Measurements from ENCODE around the gene ECSCR. TPM values are rescaled to one million over a fixed set of nuclear protein-coding genes. Genes with fewer than 3 reads are reported as not detected.

Gene ECSCR
- total RNA-seq, 1 donor from 2014 or later, result 48.8 TPM

GRCh38 chr5:139435676-139436075 is 26.9 kb downstream of the ECSCR start:
- Histone ChIP-seq H3K36me3 (peaks cover 7% of the 10 kb centered on the region), H3K9me3 (no peaks in the 10 kb centered on the region), H3K4me1 (peaks cover 10% of the 10 kb centered on the region), H3K27me3 (ENCODE audit: low read depth) (no peaks in the 10 kb centered on the region), H3K4me3 (no peak overlapping the region), H3K27ac (no peak overlapping the region)
- intact Hi-C loops (cut with DNase I), result no loop called here
- DNase-seq, result no peak
- ATAC-seq, result no peak
- TF ChIP-seq, protein P1, sequence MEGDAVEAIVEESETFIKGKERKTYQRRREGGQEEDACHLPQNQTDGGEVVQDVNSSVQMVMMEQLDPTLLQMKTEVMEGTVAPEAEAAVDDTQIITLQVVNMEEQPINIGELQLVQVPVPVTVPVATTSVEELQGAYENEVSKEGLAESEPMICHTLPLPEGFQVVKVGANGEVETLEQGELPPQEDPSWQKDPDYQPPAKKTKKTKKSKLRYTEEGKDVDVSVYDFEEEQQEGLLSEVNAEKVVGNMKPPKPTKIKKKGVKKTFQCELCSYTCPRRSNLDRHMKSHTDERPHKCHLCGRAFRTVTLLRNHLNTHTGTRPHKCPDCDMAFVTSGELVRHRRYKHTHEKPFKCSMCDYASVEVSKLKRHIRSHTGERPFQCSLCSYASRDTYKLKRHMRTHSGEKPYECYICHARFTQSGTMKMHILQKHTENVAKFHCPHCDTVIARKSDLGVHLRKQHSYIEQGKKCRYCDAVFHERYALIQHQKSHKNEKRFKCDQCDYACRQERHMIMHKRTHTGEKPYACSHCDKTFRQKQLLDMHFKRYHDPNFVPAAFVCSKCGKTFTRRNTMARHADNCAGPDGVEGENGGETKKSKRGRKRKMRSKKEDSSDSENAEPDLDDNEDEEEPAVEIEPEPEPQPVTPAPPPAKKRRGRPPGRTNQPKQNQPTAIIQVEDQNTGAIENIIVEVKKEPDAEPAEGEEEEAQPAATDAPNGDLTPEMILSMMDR (IDR thresholded peaks at IDR 0.05), result no peak

DNA sequence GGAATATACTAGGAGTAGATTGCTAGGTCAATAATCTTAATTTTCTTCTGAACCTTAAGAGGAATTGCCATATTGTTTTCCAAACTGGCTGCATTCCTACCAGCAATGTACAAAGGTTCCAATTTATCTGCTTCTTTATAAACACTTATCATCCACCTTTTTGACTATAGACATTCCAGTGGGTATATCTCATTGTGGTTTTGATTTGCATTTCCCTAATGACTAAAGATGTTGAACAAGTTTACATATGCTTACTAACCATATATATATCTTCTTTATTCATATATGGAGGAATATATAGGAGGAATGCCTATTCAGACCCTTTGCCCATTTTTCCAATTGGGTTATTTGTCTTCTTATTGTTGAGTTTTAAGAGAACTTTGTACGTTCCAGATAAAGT is 30.8 kb downstream of the ECSCR start:
- Histone ChIP-seq H3K27me3 (ENCODE audit: low read depth) (no peaks in the 10 kb centered on the region), H3K9me3 (no peaks in the 10 kb centered on the region), H3K27ac (no peak overlapping the region), H3K4me1 (no peaks in the 10 kb centered on the region), H3K4me3 (no peak overlapping the region), H3K36me3 (peaks cover 37% of the 10 kb centered on the region)
- intact Hi-C loops (cut with DNase I), result no loop called here
- no peak for DNase-seq
- ATAC-seq, result no peak
- TF ChIP-seq, protein P1 (IDR thresholded peaks at IDR 0.05), result no peak

GRCh38 chr5:139430015-139430414 is 32.5 kb downstream of the ECSCR start:
- TF ChIP-seq, protein P1 (IDR thresholded peaks at IDR 0.05), result no peak
- no peak overlapping the region for H3K4me3 ChIP-seq
- DNase-seq (no peak), ATAC-seq (no peak)
- intact Hi-C loops (cut with DNase I), result no loop called here
- no peak overlapping the region for H3K27ac ChIP-seq
- H3K27me3 ChIP-seq (ENCODE audit: low read depth), result no peaks in the 10 kb centered on the region
- H3K36me3 ChIP-seq, result peaks cover 54% of the 10 kb centered on the region
- H3K9me3 ChIP-seq, result no peaks in the 10 kb centered on the region
- no peaks in the 10 kb centered on the region for H3K4me1 ChIP-seq

- H3K9me3 ChIP-seq, result no peaks in the 10 kb centered on the region
- no peak overlapping the region for H3K4me3 ChIP-seq
- no peak for ATAC-seq
- no peaks in the 10 kb centered on the region for H3K4me1 ChIP-seq
- DNase-seq, result no peak
- TF ChIP-seq, protein P1 (IDR thresholded peaks at IDR 0.05), result no peak
- no peaks in the 10 kb centered on the region for H3K27me3 ChIP-seq (ENCODE audit: low read depth)
- H3K27ac ChIP-seq, result no peak overlapping the region
- intact Hi-C loops (cut with DNase I), result loop anchor here (10.0 kb wide), 1 partner anchor 88 kb away; no protein-coding TSS in a partner anchor
- peaks cover 76% of the 10 kb centered on the region for H3K36me3 ChIP-seq
These were observed 36.2 kb downstream of the ECSCR start for GRCh38 chr5:139426203-139426885.

- no peak for ATAC-seq
- no peaks in the 10 kb centered on the region for H3K27me3 ChIP-seq (ENCODE audit: low read depth)
- intact Hi-C loops (cut with DNase I), result loop anchor here (10.0 kb wide), 1 partner anchor 89 kb away; no protein-coding TSS in a partner anchor
- no peak overlapping the region for H3K27ac ChIP-seq
- no peak overlapping the region for H3K4me3 ChIP-seq
- H3K4me1 ChIP-seq, result no peaks in the 10 kb centered on the region
- DNase-seq, result no peak
- no peaks in the 10 kb centered on the region for H3K9me3 ChIP-seq
- H3K36me3 ChIP-seq, result peaks cover 68% of the 10 kb centered on the region
- TF ChIP-seq, protein P1 (IDR thresholded peaks at IDR 0.05), result no peak
These were observed 37.0 kb downstream of the ECSCR start for GRCh38 chr5:139425497-139425896.

Data from lower lobe of right lung (tissue), 2 donors.